Right lobe of liver (tissue), 4 donors: Measurements from ENCODE around the gene ADGRL3.

Source experiments
- CTCF ChIP-seq, 4 donors: fragments of 200-600 bp in 3 of 4; fragments of 450-650 bp in 1 of 4; IDR thresholded peaks; one replicate each; pipeline versions ENCODE4 v1.5.1 to v1.8.0; 2016 to 2022; ENCODE audit warnings: antibody characterized with exemption in 4 of 4, mild to moderate bottlenecking in 2 of 4
- POLR2A ChIP-seq: fragments of 450-650 bp; IDR thresholded peaks from one replicate; pipeline ENCODE4 v1.6.1; 2017; ENCODE audit warnings: antibody characterized with exemption, mild to moderate bottlenecking
- donor health status: DM: no; HTN: no; CAD: no.
- donor health status: DM: no; HTN: no; CAD: no.
- donor health status: DM: no; HTN: yes; CAD: no.

- TF ChIP-seq CTCF (IDR thresholded peaks at IDR 0.05), result no peak
- TF ChIP-seq POLR2A, result no peak
Observed at GRCh38 chr4:61198686-61199085, 1.4 kb upstream of the ADGRL3 start.
